ENCODE data around the gene KDF1. TPM values are rescaled to one million over a fixed set of nuclear protein-coding genes. Genes with fewer than 3 reads are reported as not detected.

The KDF1 gene
- total and polyA plus RNA-seq, 2 of the 13 experiments (the other 11 are each of a cell fraction or from before 2014, with no cell fraction given): 1.9 to 4.9 TPM

DNA sequence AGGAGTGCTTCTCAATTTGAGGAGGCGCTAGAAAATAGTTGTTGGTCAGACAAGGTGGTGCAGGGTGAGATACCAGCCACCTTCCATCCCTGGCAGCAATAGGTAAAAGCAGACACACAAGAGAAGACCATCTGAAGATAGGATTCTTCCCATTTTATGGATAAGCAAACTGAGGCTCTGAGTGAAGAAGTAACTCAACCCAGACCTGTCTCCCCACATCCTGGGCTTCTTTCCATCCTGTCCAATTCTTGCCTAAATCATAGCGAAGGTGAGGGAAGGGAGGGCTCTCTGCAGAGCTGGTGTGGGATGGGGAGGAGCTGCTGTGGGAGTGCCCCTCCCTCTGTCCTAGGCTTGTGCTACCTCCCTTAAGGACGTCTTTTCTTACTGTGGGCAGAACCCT, 11.3 kb upstream of the KDF1 start:
- H3K36me3 ChIP-seq (replicated peaks in 1 of 2; ENCODE audit: control insufficient read depth in 1 of 2, insufficient read depth in 2 of 2, low read length in 2 of 2): no peaks in the 10 kb centered on the region
- no peak overlapping the region for H3K27ac ChIP-seq (ENCODE audit: extremely low read length, insufficient read depth, low read length)
- FAIRE-seq (no peak), DNase-seq (ENCODE audit: low spot score) (no peak), ATAC-seq (no peak)
- peak overlapping the region; percentile 70 for H3K4me2 ChIP-seq (ENCODE audit: low read depth, low read length)
- 20% methylated on average over 3 of the region's 3 CpGs for WGBS (ENCODE audit: low lambda C conversion rate)
- H3K4me1 ChIP-seq (ENCODE audit: insufficient read depth, low read length): peaks cover 77% of the 10 kb centered on the region
- TF ChIP-seq RCOR2 (CRISPR knock-in tag; IDR thresholded peaks at IDR 0.05) (peak; percentile 42; the same call in 1 of the 2 replicates), KDM5A (IDR thresholded peaks at IDR 0.05; ENCODE audit: borderline replicate concordance, low read length) (no peak), SNRNP70 (IDR thresholded peaks at IDR 0.05; ENCODE audit: low read depth, low read length) (no peak), ADNP (CRISPR knock-in tag; IDR thresholded peaks at IDR 0.05) (0 out of 2 replicates have a peak, but pooled peaks have one; percentile 14), ZNF7 (CRISPR knock-in tag; IDR thresholded peaks at IDR 0.05) (peak; percentile 70), CHD4 (IDR thresholded peaks at IDR 0.05; ENCODE audit: borderline replicate concordance, low read length) (0 out of 2 replicates have a peak, but pooled peaks have one; percentile 47), ZNF629 (CRISPR knock-in tag; conservative IDR thresholded peaks at IDR 0.05) (peak; percentile 97), KAT2B (IDR thresholded peaks at IDR 0.05; ENCODE audit: borderline replicate concordance, low read depth, low read length) (no peak), ZMYM3 (CRISPR knock-in tag; IDR thresholded peaks at IDR 0.05) (peak; percentile 90)
- TF ChIP-seq, protein P1, sequence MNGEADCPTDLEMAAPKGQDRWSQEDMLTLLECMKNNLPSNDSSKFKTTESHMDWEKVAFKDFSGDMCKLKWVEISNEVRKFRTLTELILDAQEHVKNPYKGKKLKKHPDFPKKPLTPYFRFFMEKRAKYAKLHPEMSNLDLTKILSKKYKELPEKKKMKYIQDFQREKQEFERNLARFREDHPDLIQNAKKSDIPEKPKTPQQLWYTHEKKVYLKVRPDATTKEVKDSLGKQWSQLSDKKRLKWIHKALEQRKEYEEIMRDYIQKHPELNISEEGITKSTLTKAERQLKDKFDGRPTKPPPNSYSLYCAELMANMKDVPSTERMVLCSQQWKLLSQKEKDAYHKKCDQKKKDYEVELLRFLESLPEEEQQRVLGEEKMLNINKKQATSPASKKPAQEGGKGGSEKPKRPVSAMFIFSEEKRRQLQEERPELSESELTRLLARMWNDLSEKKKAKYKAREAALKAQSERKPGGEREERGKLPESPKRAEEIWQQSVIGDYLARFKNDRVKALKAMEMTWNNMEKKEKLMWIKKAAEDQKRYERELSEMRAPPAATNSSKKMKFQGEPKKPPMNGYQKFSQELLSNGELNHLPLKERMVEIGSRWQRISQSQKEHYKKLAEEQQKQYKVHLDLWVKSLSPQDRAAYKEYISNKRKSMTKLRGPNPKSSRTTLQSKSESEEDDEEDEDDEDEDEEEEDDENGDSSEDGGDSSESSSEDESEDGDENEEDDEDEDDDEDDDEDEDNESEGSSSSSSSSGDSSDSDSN (CRISPR knock-in tag; IDR thresholded peaks at IDR 0.05): no peak
- H3K9me3 ChIP-seq (ENCODE audit: low read length): no peaks in the 10 kb centered on the region
- CTCF ChIA-PET (ENCODE audit: low intra/inter-chr PET ratio, low total read pairs): no interaction called here
- in situ Hi-C loops (cut with HindIII; ENCODE audit: extremely low pct_ligation_motif_present, low pct_unique_long_range_greater_than_20kb) (no loop called here), intact Hi-C loops (cut with micrococcal nuclease; ENCODE audit: unreplicated experiment) (no loop called here)
- H3K4me3 ChIP-seq (replicated peaks in 1 of 3; ENCODE audit: insufficient read depth in 1 of 3, low read depth in 2 of 3, low read length in 3 of 3): peak overlapping the region in 1 of 3 experiments; percentile 49; a peak in 1 of 6 replicates
- H3K79me2 ChIP-seq (ENCODE audit: insufficient read depth, low read length): no peaks in the 10 kb centered on the region
- 0 out of 5 replicates have a peak, but pooled peaks cover 0 to 4% of the 10 kb centered on the region in 2 experiments for H3K27me3 ChIP-seq (ENCODE audit: control insufficient read depth in 1 of 2, insufficient read depth in 2 of 2, low read length in 2 of 2)
- no peak overlapping the region for H2AFZ ChIP-seq (ENCODE audit: low read length)
- no peaks in the 10 kb centered on the region for H4K20me1 ChIP-seq (ENCODE audit: insufficient read depth, low read length)
- no TSS peak for BruUV-seq (replicated peaks)
- POLR2A ChIA-PET: interaction anchor here (1.0 to 1.3 kb wide), 6 partner anchors 20 to 71 kb away, joined by 3 to 9 read pairs (median 6); partner anchors contain the start of genes GPATCH3, NR0B2 and TRNP1
- no peak overlapping the region for H3K9ac ChIP-seq (ENCODE audit: insufficient read depth, low read depth, low read length)
